Stomach (tissue), 4 donors: ENCODE data around the gene TSPAN12.

ENCODE experiments used
- EP300 ChIP-seq: sonication (generic); formaldehyde crosslinking; IDR thresholded peaks from one replicate; pipeline ENCODE4 v1.6.1; 2017; ENCODE audit warnings: antibody characterized with exemption
- POLR2A ChIP-seq, 4 donors: fragments of 450-650 bp; IDR thresholded peaks; one replicate each; pipeline ENCODE4 v1.6.1; 2016; ENCODE audit warnings: antibody characterized with exemption in 4 of 4, control low read depth in 2 of 4, mild to moderate bottlenecking in 1 of 4, moderate library complexity in 1 of 4
- POLR2AphosphoS5 ChIP-seq, 3 donors: sonication (generic); formaldehyde crosslinking; IDR thresholded peaks; one replicate each; pipeline ENCODE4 v1.6.1; 2016; ENCODE audit warnings: antibody characterized with exemption in 3 of 3
- TF ChIP-seq, protein P1 (sequence below), 7 experiments: fragments of 450-650 bp in 4 of 7; fragments of 200-600 bp in 3 of 7; sonication (generic) in 3 of 7; IDR thresholded peaks; one replicate each; pipeline ENCODE4 v1.5.1; 2016 to 2019; ENCODE audit warnings: antibody characterized with exemption in 7 of 7, control low read depth in 2 of 7, mild to moderate bottlenecking in 1 of 7

DNA sequence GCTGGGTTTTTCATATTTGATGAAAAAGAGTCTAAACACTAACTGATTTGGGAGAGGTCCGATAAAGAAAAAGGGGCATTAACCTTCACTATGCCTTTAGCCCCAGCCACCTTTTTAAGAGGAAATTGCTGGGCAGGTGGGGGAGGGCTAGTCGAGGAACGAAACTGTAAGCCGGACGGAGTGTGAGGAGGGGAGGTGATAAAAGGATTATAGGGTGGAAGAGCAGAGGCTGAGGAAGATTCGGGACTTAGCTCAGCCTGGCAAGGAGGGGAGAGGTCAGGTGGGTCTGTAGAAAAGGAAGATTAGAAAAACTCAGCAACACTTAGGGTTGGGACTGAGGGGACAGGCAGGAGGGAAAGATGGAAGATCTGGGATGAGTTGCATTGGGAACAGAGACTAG is 77.0 kb downstream of the TSPAN12 start:
- no peak for TF ChIP-seq POLR2A (IDR thresholded peaks at IDR 0.05)
- TF ChIP-seq, protein P1, sequence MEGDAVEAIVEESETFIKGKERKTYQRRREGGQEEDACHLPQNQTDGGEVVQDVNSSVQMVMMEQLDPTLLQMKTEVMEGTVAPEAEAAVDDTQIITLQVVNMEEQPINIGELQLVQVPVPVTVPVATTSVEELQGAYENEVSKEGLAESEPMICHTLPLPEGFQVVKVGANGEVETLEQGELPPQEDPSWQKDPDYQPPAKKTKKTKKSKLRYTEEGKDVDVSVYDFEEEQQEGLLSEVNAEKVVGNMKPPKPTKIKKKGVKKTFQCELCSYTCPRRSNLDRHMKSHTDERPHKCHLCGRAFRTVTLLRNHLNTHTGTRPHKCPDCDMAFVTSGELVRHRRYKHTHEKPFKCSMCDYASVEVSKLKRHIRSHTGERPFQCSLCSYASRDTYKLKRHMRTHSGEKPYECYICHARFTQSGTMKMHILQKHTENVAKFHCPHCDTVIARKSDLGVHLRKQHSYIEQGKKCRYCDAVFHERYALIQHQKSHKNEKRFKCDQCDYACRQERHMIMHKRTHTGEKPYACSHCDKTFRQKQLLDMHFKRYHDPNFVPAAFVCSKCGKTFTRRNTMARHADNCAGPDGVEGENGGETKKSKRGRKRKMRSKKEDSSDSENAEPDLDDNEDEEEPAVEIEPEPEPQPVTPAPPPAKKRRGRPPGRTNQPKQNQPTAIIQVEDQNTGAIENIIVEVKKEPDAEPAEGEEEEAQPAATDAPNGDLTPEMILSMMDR (IDR thresholded peaks at IDR 0.05), result no peak
- TF ChIP-seq EP300, result no peak
- no peak for TF ChIP-seq POLR2AphosphoS5 (IDR thresholded peaks at IDR 0.05)
